ENCODE data around the gene FOXC1.

FOXC1 gene

DNA sequence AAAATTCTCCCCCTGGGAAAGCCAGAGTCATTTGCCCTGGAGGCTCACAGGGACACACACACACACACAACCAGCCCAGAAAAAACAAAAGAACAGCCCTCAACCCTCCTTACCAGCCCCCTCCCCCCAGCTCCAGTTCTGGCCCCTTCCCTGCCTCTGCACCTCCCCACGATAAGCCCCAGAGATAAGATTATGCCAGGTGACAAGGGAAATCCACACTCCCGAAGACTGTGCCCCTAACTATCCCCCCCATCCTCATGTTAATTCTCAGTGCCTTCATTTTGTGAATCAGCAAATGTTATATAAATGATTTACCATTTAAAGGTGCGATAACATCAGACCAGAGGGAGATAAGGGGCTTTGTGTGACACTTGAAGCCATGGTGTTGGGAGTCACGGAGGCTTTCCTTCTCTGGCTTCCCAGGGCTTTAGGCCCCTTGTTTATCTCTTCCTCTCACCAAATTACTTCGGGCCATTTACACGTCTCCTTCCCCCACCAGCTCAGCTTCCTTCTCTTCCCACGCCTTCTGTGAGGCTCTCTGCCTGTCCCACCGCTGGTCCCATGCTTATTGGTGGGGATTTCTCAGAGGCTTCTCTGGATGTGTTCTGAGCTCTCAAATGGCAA, 12.5 kb upstream of the FOXC1 start:
- Histone ChIP-seq H3K36me3 (replicated peaks) (no peaks in the 10 kb centered on the region), H3K4me1 (no peaks in the 10 kb centered on the region), H3K4me3 (no peak overlapping the region), H3K9me3 (no peaks in the 10 kb centered on the region), H3K27me3 (ENCODE audit: low read depth) (0 out of 2 replicates have a peak, but pooled peaks cover 2% of the 10 kb centered on the region)
- no peak for DNase-seq (ENCODE audit: low spot score in 2 of 2)
- in situ Hi-C loops (cut with MboI; ENCODE audit: low sequenced_read_pairs): loop anchor here (10.0 to 25.0 kb wide), 3 partner anchors 865 to 1140 kb away; no protein-coding TSS in a partner anchor

DNA sequence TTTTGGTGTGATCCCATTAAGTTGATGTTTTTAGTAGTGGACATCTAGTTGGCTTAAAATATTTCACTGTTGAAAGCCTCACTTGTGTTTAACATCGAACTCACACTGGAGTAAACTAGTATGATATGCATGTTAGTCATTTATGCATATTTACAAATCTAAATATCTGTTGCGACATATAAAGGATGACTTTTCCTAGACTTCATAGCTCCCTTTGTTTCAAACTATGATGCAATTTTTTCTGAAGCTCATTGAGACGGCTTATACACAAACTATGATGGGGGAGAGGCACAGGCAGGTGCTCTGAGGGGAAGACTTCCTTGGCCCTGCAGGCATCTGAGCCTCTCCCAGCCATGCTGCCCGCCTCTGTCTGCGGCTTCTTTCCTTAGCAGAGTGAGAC, 11.8 kb upstream of the FOXC1 start:
- in situ Hi-C loops (cut with MboI; ENCODE audit: low sequenced_read_pairs): loop anchor here (10.0 to 25.0 kb wide), 3 partner anchors 864 to 1139 kb away; no protein-coding TSS in a partner anchor

DNA sequence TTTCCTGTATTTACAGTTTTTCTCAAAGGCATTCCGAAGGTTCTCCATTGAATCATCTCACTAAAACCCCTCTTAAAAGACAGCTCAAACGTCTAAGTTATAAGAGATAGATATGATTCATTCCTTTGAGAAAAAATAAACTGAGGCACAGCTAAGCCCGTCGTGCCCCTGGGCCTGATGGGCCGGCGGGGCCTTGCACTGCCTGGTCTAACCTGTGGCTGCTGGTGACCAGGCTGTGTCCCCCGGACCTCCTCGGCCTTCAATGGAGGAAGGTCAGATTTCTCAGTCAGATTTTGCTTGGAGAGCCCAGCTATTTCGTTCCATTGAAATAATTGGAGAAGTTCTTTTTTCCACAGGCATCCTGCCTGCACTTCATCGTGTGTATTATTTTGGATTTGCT, 11.3 kb upstream of the FOXC1 start:
- no peaks in the 10 kb centered on the region for H3K4me1 ChIP-seq
- no peaks in the 10 kb centered on the region for H3K36me3 ChIP-seq (replicated peaks)
- no peaks in the 10 kb centered on the region for H3K9me3 ChIP-seq
- H3K27me3 ChIP-seq (ENCODE audit: low read depth): 0 out of 2 replicates have a peak, but pooled peaks cover 2% of the 10 kb centered on the region
- H3K4me3 ChIP-seq: no peak overlapping the region
- in situ Hi-C loops (cut with MboI; ENCODE audit: low sequenced_read_pairs): loop anchor here (10.0 to 25.0 kb wide), 3 partner anchors 864 to 1139 kb away; no protein-coding TSS in a partner anchor
- DNase-seq (ENCODE audit: low spot score in 2 of 2): no peak

More for the DNA sequence above, 11.8 kb upstream of the FOXC1 start:
- no peak for DNase-seq (ENCODE audit: low spot score in 2 of 2)
- H3K4me1 ChIP-seq: no peaks in the 10 kb centered on the region
- 0 out of 2 replicates have a peak, but pooled peaks cover 2% of the 10 kb centered on the region for H3K27me3 ChIP-seq (ENCODE audit: low read depth)
- no peaks in the 10 kb centered on the region for H3K36me3 ChIP-seq (replicated peaks)
- H3K4me3 ChIP-seq: no peak overlapping the region
- no peaks in the 10 kb centered on the region for H3K9me3 ChIP-seq

DNA sequence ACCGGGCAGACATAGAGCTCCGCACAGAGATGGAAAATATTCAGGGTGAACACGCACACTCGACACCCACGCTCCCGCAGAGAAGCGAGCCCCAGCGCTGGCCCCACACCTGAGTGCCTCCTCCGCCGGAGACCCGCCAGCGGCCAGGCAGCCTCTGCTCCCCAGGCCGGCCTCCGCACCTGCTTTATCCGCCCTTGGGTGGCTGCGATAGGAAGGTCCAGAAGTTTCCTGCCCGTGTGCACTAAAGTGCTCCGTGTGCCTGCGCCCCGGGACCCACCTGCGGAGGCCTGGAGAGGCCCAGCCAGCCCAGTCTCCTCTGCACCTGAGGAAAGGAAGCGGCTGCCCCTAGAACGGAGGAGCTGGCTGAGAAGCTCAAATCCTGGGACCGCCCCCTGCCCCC, 10.8 kb upstream of the FOXC1 start:
- Histone ChIP-seq H3K27me3 (ENCODE audit: low read depth) (0 out of 2 replicates have a peak, but pooled peaks cover 2% of the 10 kb centered on the region), H3K4me1 (peaks cover 1% of the 10 kb centered on the region; the same call in 1 of the 2 replicates), H3K4me3 (no peak overlapping the region), H3K36me3 (replicated peaks) (no peaks in the 10 kb centered on the region), H3K9me3 (no peaks in the 10 kb centered on the region)
- no peak for DNase-seq (ENCODE audit: low spot score in 2 of 2)
- in situ Hi-C loops (cut with MboI; ENCODE audit: low sequenced_read_pairs): loop anchor here (10.0 to 25.0 kb wide), 3 partner anchors 863 to 1138 kb away; no protein-coding TSS in a partner anchor

DNA sequence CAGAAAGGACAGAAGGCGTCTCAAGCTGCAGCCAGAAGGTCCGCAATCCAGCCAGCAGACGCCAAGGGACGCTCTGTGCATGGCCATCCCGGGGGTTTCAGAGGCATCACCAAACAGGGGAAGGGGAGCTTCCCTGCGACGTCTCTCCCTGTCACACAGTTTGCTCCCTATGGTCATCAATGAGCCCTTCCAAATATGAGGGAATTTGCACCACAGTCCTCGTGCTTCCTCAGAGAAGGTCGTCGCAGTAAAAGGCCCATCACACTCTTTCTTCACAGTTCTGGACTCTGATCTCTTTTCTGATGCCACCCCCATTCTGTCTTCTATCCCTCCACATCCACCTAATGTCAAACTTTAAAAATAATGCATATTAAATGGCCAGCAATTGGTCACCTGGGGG, 10.2 kb upstream of the FOXC1 start:
- no peaks in the 10 kb centered on the region for H3K27me3 ChIP-seq (ENCODE audit: low read depth)
- in situ Hi-C loops (cut with MboI; ENCODE audit: low sequenced_read_pairs): loop anchor here (10.0 to 25.0 kb wide), 3 partner anchors 863 to 1138 kb away; no protein-coding TSS in a partner anchor
- peaks cover 5% of the 10 kb centered on the region; the same call in 1 of the 2 replicates for H3K4me1 ChIP-seq
- H3K4me3 ChIP-seq: no peak overlapping the region
- H3K9me3 ChIP-seq: no peaks in the 10 kb centered on the region
- DNase-seq (ENCODE audit: low spot score in 2 of 2): no peak
- no peaks in the 10 kb centered on the region for H3K36me3 ChIP-seq (replicated peaks)

DNA sequence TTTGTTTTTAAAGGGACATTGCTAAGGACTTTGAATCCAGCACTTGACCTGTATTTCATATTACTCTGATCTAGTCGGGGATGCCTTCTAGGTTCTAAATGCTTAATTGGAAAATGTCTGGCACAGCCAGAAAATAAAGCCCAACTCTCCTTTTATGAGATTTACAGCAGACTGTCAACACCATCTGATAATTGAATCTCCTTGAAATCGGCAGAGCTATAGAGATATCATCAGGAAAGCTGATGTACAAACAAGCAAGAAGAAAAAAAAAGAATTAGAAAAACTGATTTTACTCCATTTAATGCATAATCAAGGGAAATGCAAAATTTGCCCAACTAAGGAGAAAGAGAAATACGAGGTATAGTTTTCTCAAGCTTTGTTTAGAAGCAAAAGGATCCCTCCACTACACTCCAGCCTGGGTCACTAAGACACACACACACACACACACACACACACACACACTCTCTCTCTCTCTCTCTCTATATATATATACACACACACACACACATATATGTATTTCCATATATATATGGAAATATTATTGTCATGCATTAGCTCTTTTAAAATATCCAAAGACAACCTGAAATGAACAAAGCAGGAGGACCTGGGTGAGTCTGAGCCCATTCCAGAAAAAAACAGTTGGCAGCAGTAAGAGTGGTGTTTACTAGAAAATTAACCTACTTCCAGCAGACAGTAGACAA, 9.5 kb upstream of the FOXC1 start:
- H3K4me1 ChIP-seq: peaks cover 5% of the 10 kb centered on the region; the same call in 1 of the 2 replicates
- no peak for DNase-seq (ENCODE audit: low spot score in 2 of 2)
- H3K36me3 ChIP-seq (replicated peaks): no peaks in the 10 kb centered on the region
- no peaks in the 10 kb centered on the region for H3K27me3 ChIP-seq (ENCODE audit: low read depth)
- H3K4me3 ChIP-seq: no peak overlapping the region
- no peaks in the 10 kb centered on the region for H3K9me3 ChIP-seq
- in situ Hi-C loops (cut with MboI; ENCODE audit: low sequenced_read_pairs): loop anchor here (10.0 to 25.0 kb wide), 2 partner anchors 512 to 595 kb away; no protein-coding TSS in a partner anchor

DNA sequence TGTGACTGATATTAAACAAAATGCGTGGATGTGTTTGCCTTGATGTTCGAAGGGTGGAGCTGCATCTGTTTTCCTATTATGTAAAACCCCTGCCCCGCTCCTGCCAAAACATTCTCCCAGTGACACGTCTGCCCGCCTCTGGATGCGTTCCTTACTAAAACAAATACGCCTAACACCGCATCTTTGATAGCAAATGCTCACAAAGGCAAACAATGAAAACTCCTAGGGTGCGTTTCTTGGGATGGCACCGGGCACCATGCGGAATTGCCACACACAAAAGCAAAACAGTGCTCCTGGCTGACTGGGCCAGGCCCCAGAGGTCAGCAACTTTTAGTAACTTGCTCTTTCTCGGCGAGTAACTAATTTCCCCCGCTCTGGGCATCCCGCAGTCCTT, 9.0 kb upstream of the FOXC1 start:
- Histone ChIP-seq H3K27me3 (ENCODE audit: low read depth) (no peaks in the 10 kb centered on the region), H3K4me3 (no peak overlapping the region), H3K4me1 (peaks cover 5% of the 10 kb centered on the region; the same call in 1 of the 2 replicates), H3K36me3 (replicated peaks) (no peaks in the 10 kb centered on the region), H3K9me3 (no peaks in the 10 kb centered on the region)
- no peak for DNase-seq (ENCODE audit: low spot score in 2 of 2)
- in situ Hi-C loops (cut with MboI; ENCODE audit: low sequenced_read_pairs): loop anchor here (10.0 to 25.0 kb wide), 2 partner anchors 512 to 594 kb away; no protein-coding TSS in a partner anchor

DNA sequence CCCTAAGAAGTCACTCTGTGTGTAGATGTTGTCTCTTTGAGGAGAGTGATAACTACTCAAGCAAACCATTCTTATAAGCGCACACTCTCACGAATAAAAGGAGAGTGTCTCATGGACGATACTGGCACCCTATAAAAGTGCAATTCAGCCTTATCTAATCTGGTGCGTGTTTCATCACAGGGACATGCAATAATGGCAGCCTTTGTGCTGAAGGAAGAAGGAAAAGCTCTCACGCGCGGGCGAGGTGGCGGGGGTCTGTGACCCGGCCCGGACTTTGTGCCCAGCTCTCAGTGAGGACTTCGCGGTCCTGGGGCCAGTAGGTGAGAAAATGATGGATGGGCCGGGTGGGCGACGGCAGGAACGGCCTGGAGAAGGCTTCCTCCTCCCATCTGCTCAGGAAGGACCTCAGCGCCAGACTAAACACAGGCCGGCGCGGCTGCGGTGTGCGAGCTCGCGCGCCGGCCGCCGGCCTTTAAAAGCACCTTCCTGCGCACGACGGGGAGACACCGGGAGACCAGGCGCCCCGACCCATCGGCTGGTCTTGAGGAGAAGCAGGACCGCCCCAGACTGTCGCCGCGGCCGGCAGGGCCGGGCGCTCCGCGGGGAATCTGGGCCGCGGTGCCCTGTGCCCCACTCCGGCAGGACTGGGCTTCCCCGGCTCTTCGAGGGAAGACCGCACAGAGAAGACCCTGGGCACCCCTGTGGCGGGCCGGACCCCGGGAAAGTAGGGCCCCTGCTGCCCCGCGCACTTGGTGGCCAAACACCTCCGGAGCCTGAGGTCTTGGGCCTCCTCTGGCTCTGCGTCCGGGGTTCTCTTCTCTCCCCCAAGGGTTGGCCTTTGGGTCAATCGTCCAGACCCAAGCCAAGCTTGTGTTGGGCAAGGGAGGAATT, 8.3 kb upstream of the FOXC1 start:
- DNase-seq (ENCODE audit: low spot score in 2 of 2): no peak
- H3K4me1 ChIP-seq: peaks cover 5% of the 10 kb centered on the region; the same call in 1 of the 2 replicates
- in situ Hi-C loops (cut with MboI; ENCODE audit: low sequenced_read_pairs): loop anchor here (10.0 to 25.0 kb wide), 2 partner anchors 511 to 593 kb away; no protein-coding TSS in a partner anchor

DNA sequence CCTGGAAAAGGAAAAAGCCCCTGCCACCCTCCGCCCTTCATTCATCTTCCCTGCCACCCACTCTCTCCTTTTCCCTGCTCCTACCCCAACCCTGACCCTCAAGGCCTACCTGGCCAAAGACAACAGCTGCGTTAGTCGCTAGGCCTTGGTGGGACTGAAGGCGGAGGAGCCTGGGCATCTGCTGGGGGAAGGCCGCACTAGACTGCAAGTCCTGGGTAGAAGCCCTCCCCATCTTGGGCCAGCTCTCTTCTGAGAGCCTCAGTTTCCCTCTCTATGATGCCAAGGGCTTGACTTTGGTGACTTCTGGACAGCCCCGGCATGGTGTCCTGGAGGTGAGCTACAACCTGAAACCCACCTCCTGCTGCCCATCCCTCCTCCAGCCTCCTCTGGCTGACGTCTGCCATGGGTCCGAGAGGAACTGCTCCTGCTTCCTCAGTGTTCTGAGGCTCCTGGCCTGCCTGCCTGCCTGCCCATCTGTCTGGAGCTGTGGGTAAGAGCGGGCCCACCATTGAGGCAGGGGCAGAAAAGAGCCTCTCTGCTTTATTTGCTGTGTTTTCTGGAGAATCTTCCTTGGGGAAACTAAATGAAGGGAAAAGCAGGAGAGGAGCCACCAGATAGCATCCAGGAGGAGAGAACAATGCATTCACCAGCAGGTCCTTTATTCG, 7.5 kb upstream of the FOXC1 start:
- in situ Hi-C loops (cut with MboI; ENCODE audit: low sequenced_read_pairs): loop anchor here (10.0 to 25.0 kb wide), 2 partner anchors 510 to 593 kb away; no protein-coding TSS in a partner anchor
- DNase-seq (ENCODE audit: low spot score in 2 of 2): no peak
- no peaks in the 10 kb centered on the region for H3K9me3 ChIP-seq
- H3K27me3 ChIP-seq (ENCODE audit: low read depth): no peaks in the 10 kb centered on the region
- peaks cover 11% of the 10 kb centered on the region for H3K4me1 ChIP-seq
- no peak overlapping the region for H3K4me3 ChIP-seq
- no peaks in the 10 kb centered on the region for H3K36me3 ChIP-seq (replicated peaks)

More for the DNA sequence above, 8.3 kb upstream of the FOXC1 start:
- no peaks in the 10 kb centered on the region for H3K27me3 ChIP-seq (ENCODE audit: low read depth)
- no peaks in the 10 kb centered on the region for H3K36me3 ChIP-seq (replicated peaks)
- no peaks in the 10 kb centered on the region for H3K9me3 ChIP-seq
- no peak overlapping the region for H3K4me3 ChIP-seq

DNA sequence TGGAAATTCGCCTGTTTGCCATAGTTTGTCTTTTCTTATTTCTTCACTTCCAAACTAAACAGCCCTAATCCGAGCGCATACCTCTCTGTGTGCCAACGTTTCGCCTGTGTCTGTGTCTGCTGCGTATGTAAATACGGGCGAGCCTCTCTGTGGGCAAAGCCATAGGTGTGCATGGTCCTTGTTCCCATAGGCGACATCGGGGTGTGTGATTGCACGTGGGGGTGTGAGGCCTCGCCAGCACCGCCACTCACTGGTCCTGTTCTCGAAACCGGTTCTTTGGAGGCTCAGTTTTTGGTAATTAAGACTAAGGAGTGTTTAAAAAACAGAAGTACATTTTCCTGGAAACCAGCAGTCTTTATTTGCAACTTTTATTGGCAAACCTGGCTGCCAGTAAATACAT, 6.0 kb upstream of the FOXC1 start:
- no peak overlapping the region; the same call in 1 of the 2 replicates for H3K4me3 ChIP-seq
- no peak for DNase-seq (ENCODE audit: low spot score in 2 of 2)
- no peaks in the 10 kb centered on the region for H3K27me3 ChIP-seq (ENCODE audit: low read depth)
- in situ Hi-C loops (cut with MboI; ENCODE audit: low sequenced_read_pairs): loop anchor here (10.0 to 25.0 kb wide), 2 partner anchors 509 to 591 kb away; no protein-coding TSS in a partner anchor
- no peaks in the 10 kb centered on the region for H3K36me3 ChIP-seq (replicated peaks)
- peaks cover 26% of the 10 kb centered on the region for H3K4me1 ChIP-seq
- H3K9me3 ChIP-seq: no peaks in the 10 kb centered on the region

DNA sequence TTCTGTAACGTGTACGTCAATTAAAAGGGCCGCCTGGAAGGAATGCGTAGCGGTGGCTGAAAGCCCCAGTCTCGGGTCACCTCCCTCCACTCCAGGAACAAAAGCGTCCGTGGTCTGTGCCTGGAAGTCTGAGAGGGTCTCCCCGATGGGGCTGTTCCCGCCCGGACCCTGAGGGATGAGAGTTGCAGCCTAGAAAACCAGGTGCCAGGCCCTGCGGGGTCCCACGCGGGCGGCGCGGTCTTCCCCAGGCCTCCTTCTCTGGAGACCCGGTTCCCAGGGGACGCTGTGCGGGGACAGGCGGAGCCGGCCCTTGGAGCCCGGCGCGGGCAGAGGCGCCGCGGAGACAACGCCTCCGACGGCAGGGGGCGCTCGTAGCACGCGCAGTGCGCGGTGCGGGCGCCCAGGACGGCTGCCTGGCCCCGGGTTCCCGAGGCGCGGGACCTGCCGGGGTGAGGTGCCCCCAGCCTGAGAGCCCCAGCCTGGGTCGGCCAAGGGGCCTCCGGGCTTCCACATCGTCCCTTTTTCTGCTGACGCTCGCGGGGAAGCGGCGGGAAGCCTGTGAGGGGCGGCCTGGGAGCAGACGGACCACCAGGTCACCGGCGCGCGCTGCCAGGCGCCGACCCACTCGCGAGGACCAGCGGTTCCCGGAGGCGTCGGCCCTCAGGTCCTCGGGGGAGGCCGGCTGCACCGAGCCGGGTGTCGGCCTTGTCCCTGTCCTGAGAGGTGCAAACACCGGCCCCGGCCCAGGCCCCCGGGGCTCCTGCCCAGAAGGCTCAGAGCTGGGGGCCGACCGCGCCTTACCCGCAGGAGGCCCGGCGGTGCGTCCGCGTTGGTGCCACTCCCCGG, 5.3 kb upstream of the FOXC1 start:
- no peaks in the 10 kb centered on the region for H3K36me3 ChIP-seq (replicated peaks)
- peaks cover 26% of the 10 kb centered on the region for H3K4me1 ChIP-seq
- peak; percentile 75 to 90 for DNase-seq (ENCODE audit: low spot score in 2 of 2)
- no peaks in the 10 kb centered on the region for H3K27me3 ChIP-seq (ENCODE audit: low read depth)
- H3K9me3 ChIP-seq: no peaks in the 10 kb centered on the region
- peak overlapping the region; percentile 29 for H3K4me3 ChIP-seq
- in situ Hi-C loops (cut with MboI; ENCODE audit: low sequenced_read_pairs): loop anchor here (10.0 to 25.0 kb wide), 2 partner anchors 508 to 590 kb away; no protein-coding TSS in a partner anchor

All from HAP-1 (cell line).